HUES64 (cell line): ENCODE results near the gene CLDN34.

Source experiments
- H3K27ac ChIP-seq: 2 replicates; pipeline ENCODE4 v1.7.0; 2013; ENCODE audit warnings: low read depth, low read length, inconsistent platforms
- H3K27me3 ChIP-seq: 2 replicates; pipeline ENCODE4 v1.6.1; 2013; ENCODE audit warnings: mild to moderate bottlenecking, low read length; ENCODE audit not compliant: insufficient read depth
- H3K36me3 ChIP-seq: 2 replicates; pipeline ENCODE4 v1.6.1; 2013; ENCODE audit warnings: mild to moderate bottlenecking, low read length; ENCODE audit not compliant: insufficient read depth
- H3K4me1 ChIP-seq: 2 replicates; pipeline ENCODE4 v1.6.1; 2013; ENCODE audit warnings: mild to moderate bottlenecking, low read length, moderate library complexity; ENCODE audit not compliant: insufficient read depth
- H3K4me3 ChIP-seq: 2 replicates; pipeline ENCODE4 v1.5.1; 2013; ENCODE audit warnings: mild to moderate bottlenecking, low read length, moderate library complexity
- H3K9ac ChIP-seq: 2 replicates; pipeline ENCODE4 v1.6.1; 2013; ENCODE audit warnings: mild to moderate bottlenecking, low read depth, low read length
- H3K9me3 ChIP-seq: 2 replicates; pipeline ENCODE4 v1.6.1; 2013; ENCODE audit warnings: low read depth, low read length; ENCODE audit not compliant: insufficient read depth
- WGBS: fragments of 150-250, 120-280 bp; methylation state at CpG from one replicate; pipeline ENCODE4 v1.1.7; 2013; ENCODE audit warnings: missing lambda C conversion rate; 5-methylcytosine and 5-hydroxymethylcytosine counted together

The CLDN34 gene

DNA sequence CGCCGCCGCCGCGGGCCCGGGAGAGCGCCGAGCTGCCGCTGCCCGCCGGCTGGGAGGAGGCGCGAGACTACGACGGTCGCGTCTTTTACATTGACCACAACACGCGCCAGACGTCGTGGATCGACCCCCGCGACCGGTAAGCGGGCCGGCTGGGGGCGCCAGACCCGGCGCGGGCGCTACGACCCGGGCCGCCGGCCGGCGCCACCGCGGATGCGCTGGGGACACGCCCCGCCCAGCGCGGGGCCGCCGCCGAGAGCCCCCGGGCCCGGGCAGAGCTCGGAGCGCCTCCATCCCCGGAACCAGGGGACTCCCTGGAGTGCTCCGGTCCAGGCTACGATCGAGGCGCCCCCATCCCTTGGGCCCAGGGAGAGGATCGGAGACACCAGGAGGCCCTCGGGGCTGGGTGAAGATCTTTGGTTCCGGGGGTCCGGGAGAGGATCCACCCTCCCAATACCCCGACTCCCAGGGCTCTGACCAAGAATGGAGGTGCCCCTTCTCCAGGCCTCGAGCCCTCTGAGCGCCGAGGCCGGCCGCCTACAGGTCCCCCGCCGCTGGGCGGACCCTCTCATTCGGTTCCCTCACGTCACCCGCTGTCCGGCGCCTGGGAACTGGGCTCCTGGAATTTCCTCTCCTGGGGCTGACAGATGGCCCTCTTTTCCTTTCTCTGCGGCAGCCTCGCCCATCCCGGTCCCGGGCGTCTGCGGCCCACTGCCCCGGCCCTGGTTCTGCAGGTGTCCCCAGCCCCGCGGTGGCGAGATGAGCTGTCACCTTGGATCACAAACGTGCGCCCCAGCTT lies 48.8 kb downstream of the CLDN34 start:
- Histone ChIP-seq H3K27me3 (no peaks in the 10 kb centered on the region), H3K4me1 (peaks cover 45% of the 10 kb centered on the region), H3K27ac (peak overlapping the region; percentile 77; the same call in 1 of the 2 replicates), H3K9me3 (no peaks in the 10 kb centered on the region), H3K9ac (peak overlapping the region; percentile 60), H3K4me3 (peak overlapping the region; percentile 72), H3K36me3 (no peaks in the 10 kb centered on the region)
- WGBS = under 1% methylated on average over 85 of the region's 87 CpGs

DNA sequence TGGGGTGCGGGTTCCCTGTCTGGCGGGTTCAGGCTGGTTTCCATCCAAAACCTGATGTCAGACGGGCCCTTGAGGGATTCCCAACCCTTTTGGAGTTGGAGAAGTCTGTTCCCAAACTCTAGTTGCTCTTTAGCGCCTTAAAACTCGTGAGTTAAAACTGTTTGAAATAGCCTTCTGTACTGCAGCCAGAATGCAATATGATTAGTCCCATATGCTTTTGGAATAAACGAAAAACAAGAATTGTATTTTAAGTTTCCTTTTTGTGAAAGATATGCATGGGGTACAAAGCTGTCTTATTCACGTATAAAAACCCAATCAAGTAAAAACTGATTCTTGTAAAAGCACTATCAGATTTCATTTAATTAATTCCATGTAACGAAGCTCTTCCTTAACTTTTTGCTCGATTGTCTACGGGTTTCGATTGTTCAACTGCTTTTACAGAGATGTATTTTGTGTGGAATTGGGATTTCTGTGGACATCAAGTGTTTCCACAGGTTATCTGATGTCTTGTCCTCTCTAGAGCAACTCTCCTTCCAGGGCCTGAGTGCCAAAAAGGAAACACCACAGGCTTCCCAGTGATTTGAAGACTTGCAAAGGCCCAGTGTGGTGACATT lies 49.5 kb downstream of the CLDN34 start:
- H3K27ac ChIP-seq = peak overlapping the region; percentile 62; the same call in 1 of the 2 replicates
- WGBS = 35% methylated on average over 11 of the region's 11 CpGs
- H3K9ac ChIP-seq = 0 out of 2 replicates have a peak overlapping the region, but pooled peaks have one; percentile 60
- no peaks in the 10 kb centered on the region for H3K9me3 ChIP-seq
- peaks cover 38% of the 10 kb centered on the region for H3K4me1 ChIP-seq
- H3K4me3 ChIP-seq = peak overlapping the region; percentile 72
- no peaks in the 10 kb centered on the region for H3K36me3 ChIP-seq
- no peaks in the 10 kb centered on the region for H3K27me3 ChIP-seq

GRCh38 chrX:10017872-10018271 lies 50.7 kb downstream of the CLDN34 start:
- Histone ChIP-seq H3K9ac (no peak overlapping the region), H3K4me1 (peaks cover 28% of the 10 kb centered on the region), H3K4me3 (peak overlapping the region; percentile 30; the same call in 1 of the 2 replicates), H3K27ac (peak overlapping the region; percentile 36; the same call in 1 of the 2 replicates), H3K27me3 (no peaks in the 10 kb centered on the region), H3K9me3 (no peaks in the 10 kb centered on the region), H3K36me3 (no peaks in the 10 kb centered on the region)
- 46% methylated on average over 6 of the region's 8 CpGs for WGBS
